Inflammatory macrophage (primary cell): Measurements from ENCODE around the gene RHOJ.
A peak's percentile ranks its signal among the peaks of the same experiment; 100 is the strongest.
"Not testable (repeated sequence)": the region's sequence is repeated elsewhere in the genome, so short reads cannot be mapped to it uniquely, and the experiment has no call there.

ENCODE experiments used
- DNase-seq, 2 donors: peaks; one replicate each; pipeline ENCODE4 v3.0.0-alpha.2; 2020 to 2022
- total RNA-seq, 18 experiments: gene quantifications; one replicate each; lab custom pipeline; 2026; ENCODE audit warnings: mixed read lengths in 6 of 18, inconsistent platforms in 2 of 18; lab: John Stamatoyannopoulos, UW

Gene RHOJ
- total RNA-seq: 0 to 0.11 (median 0) reads per million in 18 experiments

- DNase-seq: no peak
Measured at GRCh38 chr14:63204407-63205043, at the start of gene RHOJ. RHOJ (plus strand) TSS chr14:63204443; CDS start chr14:63204870, 427 bp downstream.

- DNase-seq: no peak
Measured at GRCh38 chr14:63155511-63156185, 48.6 kb upstream of the RHOJ start.

- no peak for DNase-seq
Measured at GRCh38 chr14:63157195-63157594, 47.0 kb upstream of the RHOJ start.

- no peak for DNase-seq
Measured at GRCh38 chr14:63163306-63163705, 40.9 kb upstream of the RHOJ start.

GRCh38 chr14:63164108-63164683 lies 40.0 kb upstream of the RHOJ start:
- DNase-seq: no peak

GRCh38 chr14:63165267-63165666 lies 39.0 kb upstream of the RHOJ start:
- DNase-seq: not testable (repeated sequence)

- no peak for DNase-seq
Measured at GRCh38 chr14:63167044-63167443, 37.2 kb upstream of the RHOJ start.

GRCh38 chr14:63174760-63175191 lies 29.5 kb upstream of the RHOJ start:
- DNase-seq: no peak

GRCh38 chr14:63175531-63175930 lies 28.7 kb upstream of the RHOJ start:
- no peak for DNase-seq

- DNase-seq: no peak
Measured at GRCh38 chr14:63178912-63179311, 25.3 kb upstream of the RHOJ start.

- no peak for DNase-seq
Measured at GRCh38 chr14:63179383-63179782, 24.9 kb upstream of the RHOJ start.

GRCh38 chr14:63180011-63180410 lies 24.2 kb upstream of the RHOJ start:
- DNase-seq: no peak

GRCh38 chr14:63182968-63183367 lies 21.3 kb upstream of the RHOJ start:
- DNase-seq: no peak

- DNase-seq: no peak
Measured at GRCh38 chr14:63186453-63186852, 17.8 kb upstream of the RHOJ start.

GRCh38 chr14:63191211-63191610 lies 13.0 kb upstream of the RHOJ start:
- no peak for DNase-seq

GRCh38 chr14:63192085-63192484 lies 12.2 kb upstream of the RHOJ start:
- peak in 1 of 2 donors; percentile 6 for DNase-seq

GRCh38 chr14:63193236-63193635 lies 11.0 kb upstream of the RHOJ start:
- DNase-seq: peak in 1 of 2 donors; percentile 3

- DNase-seq: no peak
Measured at GRCh38 chr14:63200035-63200740, 4.1 kb upstream of the RHOJ start.

- no peak for DNase-seq
Measured at GRCh38 chr14:63200767-63201166, 3.5 kb upstream of the RHOJ start.

- no peak for DNase-seq
Measured at GRCh38 chr14:63203015-63203414, 1.2 kb upstream of the RHOJ start.

- no peak for DNase-seq
Measured at GRCh38 chr14:63203618-63204406, 431 bp upstream of the RHOJ start.

GRCh38 chr14:63205044-63205575 lies 867 bp downstream of the RHOJ start:
- DNase-seq: no peak
